ENCODE results near the gene PCNX1.

Gene PCNX1

DNA sequence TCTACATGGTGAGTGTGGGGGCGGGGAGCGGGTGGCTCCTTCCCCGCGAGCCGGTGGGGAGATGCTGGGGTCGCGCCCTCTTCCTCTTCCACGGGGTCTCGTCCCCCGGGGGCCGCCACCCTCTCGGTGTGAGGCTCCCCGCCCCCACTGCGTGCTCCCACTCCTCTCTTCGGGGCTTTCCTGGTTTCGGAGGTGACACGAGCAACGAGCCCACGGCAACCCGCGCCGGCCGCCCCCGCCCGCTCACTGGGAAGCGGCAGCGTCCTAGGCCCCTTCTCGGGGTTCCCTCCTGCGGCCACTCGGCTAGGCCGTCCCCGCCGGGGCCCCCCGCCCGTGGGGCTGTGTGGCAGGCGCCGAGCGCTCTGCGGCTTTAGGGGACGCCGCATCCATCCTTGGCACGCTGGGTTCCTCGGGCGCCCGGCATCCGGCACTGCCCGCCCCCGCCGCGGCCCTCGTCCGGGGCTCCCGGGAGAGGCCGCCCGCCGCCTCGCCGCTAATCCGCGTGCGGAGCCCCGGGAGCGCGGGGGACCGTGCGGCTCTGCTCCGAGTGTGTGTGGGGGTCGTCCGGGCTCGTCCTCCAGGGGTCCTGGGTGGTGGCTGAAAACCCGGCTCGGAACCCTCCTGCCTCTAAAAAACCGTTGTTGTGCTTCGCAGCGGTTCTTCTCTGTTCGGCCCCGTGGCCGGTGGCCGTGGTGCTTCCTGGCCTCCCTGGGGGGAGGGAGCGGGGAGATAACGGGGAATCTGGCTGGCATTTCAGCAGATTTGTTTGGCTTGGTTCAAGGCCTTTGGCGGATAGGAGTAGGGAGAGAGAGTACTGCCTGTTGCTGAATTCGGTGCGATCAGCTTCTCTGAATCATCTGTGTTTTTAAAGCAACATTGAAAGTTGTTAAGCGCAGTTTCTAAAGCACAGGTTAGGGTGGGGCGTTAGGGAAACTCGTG, 1.0 kb downstream of the PCNX1 start (continued):
- TF ChIP-seq, protein P1, sequence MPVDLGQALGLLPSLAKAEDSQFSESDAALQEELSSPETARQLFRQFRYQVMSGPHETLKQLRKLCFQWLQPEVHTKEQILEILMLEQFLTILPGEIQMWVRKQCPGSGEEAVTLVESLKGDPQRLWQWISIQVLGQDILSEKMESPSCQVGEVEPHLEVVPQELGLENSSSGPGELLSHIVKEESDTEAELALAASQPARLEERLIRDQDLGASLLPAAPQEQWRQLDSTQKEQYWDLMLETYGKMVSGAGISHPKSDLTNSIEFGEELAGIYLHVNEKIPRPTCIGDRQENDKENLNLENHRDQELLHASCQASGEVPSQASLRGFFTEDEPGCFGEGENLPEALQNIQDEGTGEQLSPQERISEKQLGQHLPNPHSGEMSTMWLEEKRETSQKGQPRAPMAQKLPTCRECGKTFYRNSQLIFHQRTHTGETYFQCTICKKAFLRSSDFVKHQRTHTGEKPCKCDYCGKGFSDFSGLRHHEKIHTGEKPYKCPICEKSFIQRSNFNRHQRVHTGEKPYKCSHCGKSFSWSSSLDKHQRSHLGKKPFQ (tag by site-specific recombination; IDR thresholded peaks at IDR 0.05), result no peak
- TF ChIP-seq, protein P2, sequence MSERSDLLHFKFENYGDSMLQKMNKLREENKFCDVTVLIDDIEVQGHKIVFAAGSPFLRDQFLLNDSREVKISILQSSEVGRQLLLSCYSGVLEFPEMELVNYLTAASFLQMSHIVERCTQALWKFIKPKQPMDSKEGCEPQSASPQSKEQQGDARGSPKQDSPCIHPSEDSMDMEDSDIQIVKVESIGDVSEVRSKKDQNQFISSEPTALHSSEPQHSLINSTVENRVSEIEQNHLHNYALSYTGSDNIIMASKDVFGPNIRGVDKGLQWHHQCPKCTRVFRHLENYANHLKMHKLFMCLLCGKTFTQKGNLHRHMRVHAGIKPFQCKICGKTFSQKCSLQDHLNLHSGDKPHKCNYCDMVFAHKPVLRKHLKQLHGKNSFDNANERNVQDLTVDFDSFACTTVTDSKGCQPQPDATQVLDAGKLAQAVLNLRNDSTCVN (tag by site-specific recombination; optimal IDR thresholded peaks at IDR 0.05), result peak; percentile 77
- peak; percentile 72; the same call in 1 of the 2 replicates for TF ChIP-seq ZNF394 (tag by site-specific recombination; IDR thresholded peaks at IDR 0.05; ENCODE audit: borderline replicate concordance)
- no peak for TF ChIP-seq ZNF19 (tag by site-specific recombination; IDR thresholded peaks at IDR 0.05; ENCODE audit: low read depth)
- 0 out of 2 replicates have a peak, but pooled peaks have one; percentile 33 for TF ChIP-seq ZEB2 (tag by site-specific recombination; IDR thresholded peaks at IDR 0.05)
- peak; percentile 95 for TF ChIP-seq SCRT2 (tag by site-specific recombination; IDR thresholded peaks at IDR 0.05)
- peak; percentile 37; the same call in 1 of the 2 replicates for TF ChIP-seq KLF9 (tag by site-specific recombination; IDR thresholded peaks at IDR 0.05; ENCODE audit: low read depth)
- no peak for TF ChIP-seq GLI2 (tag by site-specific recombination; IDR thresholded peaks at IDR 0.05; ENCODE audit: borderline replicate concordance, low read depth)
- TF ChIP-seq PATZ1 (tag by site-specific recombination; IDR thresholded peaks at IDR 0.05), result peak; percentile 50; the same call in 1 of the 2 replicates
- peak; percentile 55 for TF ChIP-seq ZNF335 (tag by site-specific recombination; conservative IDR thresholded peaks at IDR 0.05)
- TF ChIP-seq, protein P3, sequence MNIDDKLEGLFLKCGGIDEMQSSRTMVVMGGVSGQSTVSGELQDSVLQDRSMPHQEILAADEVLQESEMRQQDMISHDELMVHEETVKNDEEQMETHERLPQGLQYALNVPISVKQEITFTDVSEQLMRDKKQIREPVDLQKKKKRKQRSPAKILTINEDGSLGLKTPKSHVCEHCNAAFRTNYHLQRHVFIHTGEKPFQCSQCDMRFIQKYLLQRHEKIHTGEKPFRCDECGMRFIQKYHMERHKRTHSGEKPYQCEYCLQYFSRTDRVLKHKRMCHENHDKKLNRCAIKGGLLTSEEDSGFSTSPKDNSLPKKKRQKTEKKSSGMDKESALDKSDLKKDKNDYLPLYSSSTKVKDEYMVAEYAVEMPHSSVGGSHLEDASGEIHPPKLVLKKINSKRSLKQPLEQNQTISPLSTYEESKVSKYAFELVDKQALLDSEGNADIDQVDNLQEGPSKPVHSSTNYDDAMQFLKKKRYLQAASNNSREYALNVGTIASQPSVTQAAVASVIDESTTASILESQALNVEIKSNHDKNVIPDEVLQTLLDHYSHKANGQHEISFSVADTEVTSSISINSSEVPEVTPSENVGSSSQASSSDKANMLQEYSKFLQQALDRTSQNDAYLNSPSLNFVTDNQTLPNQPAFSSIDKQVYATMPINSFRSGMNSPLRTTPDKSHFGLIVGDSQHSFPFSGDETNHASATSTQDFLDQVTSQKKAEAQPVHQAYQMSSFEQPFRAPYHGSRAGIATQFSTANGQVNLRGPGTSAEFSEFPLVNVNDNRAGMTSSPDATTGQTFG (tag by site-specific recombination; IDR thresholded peaks at IDR 0.05; ENCODE audit: borderline replicate concordance), result no peak
- 0 out of 2 replicates have a peak, but pooled peaks have one; percentile 23 for TF ChIP-seq SP7 (tag by site-specific recombination; IDR thresholded peaks at IDR 0.05)
- peak; percentile 74; the same call in 1 of the 2 replicates for TF ChIP-seq SCRT1 (tag by site-specific recombination; IDR thresholded peaks at IDR 0.05; ENCODE audit: borderline replicate concordance)
- 0 out of 2 replicates have a peak, but pooled peaks have one; percentile 28 for TF ChIP-seq KLF16 (tag by site-specific recombination; IDR thresholded peaks at IDR 0.05)
- peak; percentile 53; the same call in 1 of the 2 replicates for TF ChIP-seq GFI1B (tag by site-specific recombination; IDR thresholded peaks at IDR 0.05)
- no peak for TF ChIP-seq ZNF747 (tag by site-specific recombination; IDR thresholded peaks at IDR 0.05)
- peak; percentile 57 for TF ChIP-seq ZBTB20 (tag by site-specific recombination; IDR thresholded peaks at IDR 0.05)
- peak; percentile 62 for TF ChIP-seq EGR2 (tag by site-specific recombination; IDR thresholded peaks at IDR 0.05; ENCODE audit: low read depth)
- TF ChIP-seq ZBTB8A (tag by site-specific recombination; IDR thresholded peaks at IDR 0.05), result no peak
- TF ChIP-seq KLF10 (tag by site-specific recombination; IDR thresholded peaks at IDR 0.05), result no peak
- no peak for TF ChIP-seq ZBTB1 (tag by site-specific recombination; IDR thresholded peaks at IDR 0.05)
- no peak for TF ChIP-seq ZNF132 (tag by site-specific recombination; IDR thresholded peaks at IDR 0.05; ENCODE audit: borderline replicate concordance)

All from HEK293 (cell line).